Smooth muscle cell of the umbilical artery (primary cell): ENCODE results near the gene FAM240B. TPM values are rescaled to one million over a fixed set of nuclear protein-coding genes. Genes with fewer than 3 reads are reported as not detected.

Experiments
- total RNA-seq: library from RNA; depleted of rRNA; stranded (reverse); fragments of >200 nt; gene quantifications from 2 replicates; pipeline ENCODE4 v1.2.3, GENCODE V29; 2014

FAM240B gene
- total RNA-seq: not detected in 2 replicates

DNA sequence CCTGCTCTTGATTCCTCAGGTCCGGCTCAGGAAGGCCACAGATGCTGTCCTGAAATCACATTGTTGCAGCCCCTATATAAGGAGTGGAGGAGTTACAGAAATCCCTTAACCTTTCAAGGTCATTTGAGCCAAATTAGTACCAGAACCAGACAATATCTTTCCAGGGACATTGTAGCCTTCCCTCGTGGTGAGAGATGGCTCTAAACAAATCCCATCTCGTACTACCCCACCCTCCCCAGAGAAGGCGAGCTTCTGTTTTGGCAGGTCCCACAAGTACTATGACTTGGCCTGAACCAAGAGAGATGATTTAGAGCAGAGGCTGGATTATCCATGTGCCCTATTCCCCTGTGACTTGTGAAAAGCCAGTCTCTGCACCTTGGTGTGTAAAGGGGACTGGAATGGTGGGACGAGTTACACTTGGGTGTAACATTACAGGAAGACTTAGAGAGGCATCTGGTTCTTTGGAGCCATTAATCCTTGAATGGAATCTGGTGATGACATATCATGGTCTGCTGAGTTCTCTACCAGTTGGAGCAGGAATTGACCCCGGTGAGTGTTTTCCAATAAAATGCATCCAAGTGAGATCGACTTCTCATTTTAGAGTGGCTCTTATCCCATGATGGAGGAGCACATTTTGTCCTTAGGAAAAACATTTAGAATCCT lies at the start of gene FAM240B:
TSS of gene FAM240B (minus strand) at position 51 of the 663 bp plus-strand sequence. CDS start 16,134 bp downstream, outside the sequence.

Other genes with a start within 250 kb of the FAM240B start
- not detected in 2 replicates for gene ANKRD18A, start 99.5 kb downstream of the FAM240B start, total RNA-seq